ENCODE data around the gene RBP5. TPM values are rescaled to one million over a fixed set of nuclear protein-coding genes. Genes with fewer than 3 reads are reported as not detected.

Gene RBP5
- total RNA-seq, 1 experiment from 2014 or later = 2.7 TPM

- no peak overlapping the region for H2AK5ac ChIP-seq (ENCODE audit: insufficient read length, low read length)
- no peak overlapping the region for H2BK120ac ChIP-seq (ENCODE audit: low read depth, low read length, poor library complexity, severe bottlenecking)
- no peaks in the 10 kb centered on the region; the same call in 1 of the 2 replicates for H3K27me3 ChIP-seq (ENCODE audit: insufficient read depth, low read length)
- TF ChIP-seq CTCF (conservative IDR thresholded peaks at IDR 0.05) = no peak
- H2BK20ac ChIP-seq (ENCODE audit: low read depth, low read length, poor library complexity, severe bottlenecking) = no peak overlapping the region
- no peaks in the 10 kb centered on the region for H3K79me1 ChIP-seq (ENCODE audit: insufficient read depth, low read depth, low read length, poor library complexity, severe bottlenecking)
- H2BK15ac ChIP-seq (ENCODE audit: low read depth, low read length) = no peak overlapping the region
- no peak overlapping the region for H3K23ac ChIP-seq (ENCODE audit: insufficient read length, low read depth, low read length)
- Mint-ChIP-seq H3K27ac (peak overlapping the region in 2 of 3 experiments; percentile 45 to 74; a peak in 2 of 7 replicates), H3K36me3 (ENCODE audit: insufficient read depth in 1 of 3, low read depth in 3 of 3) (peaks cover 5 to 6% (median 5%) of the 10 kb centered on the region in 3 experiments; a peak in 3 of 7 replicates), H3K4me1 (peaks cover 24 to 25% of the 10 kb centered on the region in 2 experiments), H3K9me3 (no peaks in the 10 kb centered on the region), H3K27me3 (ENCODE audit: low read depth) (peaks cover 10% of the 10 kb centered on the region), H3K4me3 (no peak overlapping the region)
- no peak overlapping the region for H4K91ac ChIP-seq (ENCODE audit: insufficient read length, low read depth, low read length)
- H4K8ac ChIP-seq (replicated peaks; ENCODE audit: insufficient read length, low read depth, low read length) = no peak overlapping the region
- no peak overlapping the region for H3K9ac ChIP-seq (ENCODE audit: extremely low read depth, insufficient read length, low read length)
- no peak overlapping the region for H3K27ac ChIP-seq (ENCODE audit: insufficient read length, low read depth, low read length)
- no peak overlapping the region for H3K4ac ChIP-seq (ENCODE audit: low read depth, low read length)
- no peak overlapping the region for H3K18ac ChIP-seq (ENCODE audit: insufficient read length, low read depth, low read length)
- H4K5ac ChIP-seq (ENCODE audit: insufficient read length, low read depth, low read length) = no peak overlapping the region
- no peaks in the 10 kb centered on the region for H3K9me3 ChIP-seq (ENCODE audit: control insufficient read depth, low read depth, low read length)
- DNase-seq = no peak
- H2BK5ac ChIP-seq (ENCODE audit: insufficient read length, low read length) = no peak overlapping the region
- H3K79me2 ChIP-seq (ENCODE audit: insufficient read depth, low read length) = no peaks in the 10 kb centered on the region
- H3K56ac ChIP-seq (ENCODE audit: insufficient read length, low read depth, low read length) = no peak overlapping the region
- H3K4me2 ChIP-seq (ENCODE audit: insufficient read depth, insufficient read length, low read length) = no peak overlapping the region
- H3T11ph ChIP-seq (ENCODE audit: low read length) = no peak overlapping the region
- H2BK12ac ChIP-seq (ENCODE audit: insufficient read length, low read depth, low read length) = no peak overlapping the region
- peaks cover 14% of the 10 kb centered on the region; the same call in 1 of the 2 replicates for H3K4me1 ChIP-seq (ENCODE audit: insufficient read depth, low read length)
- H3K23me2 ChIP-seq (ENCODE audit: insufficient read length, low read depth, low read length, poor library complexity, severe bottlenecking) = peaks cover 4% of the 10 kb centered on the region
- no CpG with 5 or more reads among the region's 11 CpGs for WGBS (ENCODE audit: extremely low coverage, insufficient read length, low lambda C conversion rate)
- H3K14ac ChIP-seq (ENCODE audit: insufficient read depth, low read length) = no peak overlapping the region; the same call in 1 of the 2 replicates
- H4K20me1 ChIP-seq (ENCODE audit: control insufficient read depth, insufficient read depth, insufficient read length) = no peaks in the 10 kb centered on the region
- no peak overlapping the region for H2AFZ ChIP-seq (ENCODE audit: low read length)
These were observed 39.4 kb downstream of the RBP5 start for GRCh38 chr12:7089196-7089871.
